Stimulated activated naive B cell treated with anti-CD40 and anti-IgM and Interleukin-4, amounts not matched to agents 10 μg/mL and 1 μg/mL and 100 μg/mL, for 72 hours (primary cell): ENCODE measurements around the gene GMDS.

Source experiments
- ATAC-seq, 2 donors: fragments of 150-1000 bp; cut with Tn5 transposase; replicated peaks; 2 replicates each; pipeline ENCODE4 v1.10.0; 2021; ENCODE audit warnings: moderate library complexity in 1 of 2
- DNase-seq: peaks from one replicate; pipeline ENCODE4 v3.0.0; 2021
- H3K27ac Mint-ChIP-seq: one replicate; pipeline ENCODE4 v1.8.0; 2022; ENCODE audit warnings: mild to moderate bottlenecking, mixed read lengths
- H3K27me3 Mint-ChIP-seq, 2 donors: one replicate each; pipeline ENCODE4 v1.8.0; 2022; ENCODE audit warnings: mixed read lengths in 2 of 2
- H3K36me3 Mint-ChIP-seq, 2 donors: one replicate each; pipeline ENCODE4 v1.8.0; 2022; ENCODE audit warnings: mixed read lengths in 2 of 2, mild to moderate bottlenecking in 1 of 2
- H3K4me1 Mint-ChIP-seq, 2 donors: one replicate each; pipeline ENCODE4 v1.8.0; 2022; ENCODE audit warnings: mixed read lengths in 2 of 2, mild to moderate bottlenecking in 1 of 2
- H3K4me3 Mint-ChIP-seq, 2 donors: one replicate each; pipeline ENCODE4 v1.8.0; 2022; ENCODE audit warnings: mild to moderate bottlenecking in 2 of 2, mixed read lengths in 2 of 2, moderate library complexity in 1 of 2
- H3K9me3 Mint-ChIP-seq, 2 donors: one replicate each; pipeline ENCODE4 v1.8.0; 2022; ENCODE audit warnings: mixed read lengths in 2 of 2, mild to moderate bottlenecking in 1 of 2

GMDS gene

GRCh38 chr6:2166717-2167116 is 78.7 kb downstream of the GMDS start:
- H3K4me3 Mint-ChIP-seq: no peak overlapping the region
- no peak for ATAC-seq
- H3K9me3 Mint-ChIP-seq: peaks cover 0 to 13% of the 10 kb centered on the region in 2 donors
- no peak overlapping the region for H3K27ac Mint-ChIP-seq
- H3K4me1 Mint-ChIP-seq: peaks cover 16 to 23% of the 10 kb centered on the region in 2 donors
- no peak for DNase-seq
- no peaks in the 10 kb centered on the region for H3K27me3 Mint-ChIP-seq
- H3K36me3 Mint-ChIP-seq: peaks cover 10 to 11% of the 10 kb centered on the region in 2 donors

DNA sequence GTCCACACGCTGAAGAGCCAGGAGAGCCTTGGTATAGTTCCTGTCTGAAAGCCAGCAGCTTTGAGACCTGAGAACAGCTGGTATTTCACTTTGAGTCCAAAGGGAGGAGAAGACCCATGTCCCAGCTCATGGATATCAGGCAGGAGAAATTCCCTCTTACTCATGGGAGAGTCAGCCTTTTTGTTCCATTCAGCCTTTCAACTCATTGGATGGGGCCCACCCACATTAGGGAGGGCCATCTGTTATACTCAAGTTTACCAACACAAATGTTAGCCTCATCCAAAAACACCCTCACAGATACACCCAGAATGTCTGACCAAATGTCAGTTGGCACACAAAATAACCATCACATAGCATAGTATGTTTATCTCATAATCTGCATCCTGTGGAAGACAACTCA is 80.1 kb downstream of the GMDS start:
- Mint-ChIP-seq H3K4me1 (peaks cover 19 to 21% of the 10 kb centered on the region in 2 donors), H3K27me3 (no peaks in the 10 kb centered on the region), H3K36me3 (peaks cover 10 to 11% of the 10 kb centered on the region in 2 donors), H3K4me3 (no peak overlapping the region), H3K9me3 (peaks cover 0 to 13% of the 10 kb centered on the region in 2 donors), H3K27ac (no peak overlapping the region)
- no peak for DNase-seq
- no peak for ATAC-seq

DNA sequence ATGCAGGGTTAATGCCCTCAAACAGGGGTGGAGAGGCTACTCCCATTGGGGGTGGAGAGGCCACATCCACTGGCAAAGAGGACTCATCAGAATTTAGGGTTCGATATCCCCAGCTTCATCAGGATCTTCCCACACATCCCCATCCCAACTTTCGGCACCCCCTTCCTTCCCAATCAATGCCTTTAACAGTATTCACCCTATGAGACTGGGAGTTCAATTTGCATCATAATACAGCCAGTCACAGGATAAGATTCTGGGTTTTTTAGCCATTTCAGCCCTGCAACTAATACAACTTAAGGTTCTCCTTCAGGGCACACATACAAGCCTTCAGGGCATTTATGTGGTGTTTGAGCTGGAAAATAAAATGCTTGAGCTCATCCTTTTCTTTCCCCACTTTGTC is 80.9 kb downstream of the GMDS start:
- no peak for DNase-seq
- ATAC-seq: no peak
- H3K4me3 Mint-ChIP-seq: no peak overlapping the region
- no peak overlapping the region for H3K27ac Mint-ChIP-seq
- H3K27me3 Mint-ChIP-seq: no peaks in the 10 kb centered on the region
- peaks cover 0 to 13% of the 10 kb centered on the region in 2 donors for H3K9me3 Mint-ChIP-seq
- H3K4me1 Mint-ChIP-seq: peaks cover 19 to 21% of the 10 kb centered on the region in 2 donors
- H3K36me3 Mint-ChIP-seq: peaks cover 10 to 11% of the 10 kb centered on the region in 2 donors

- no peak overlapping the region for H3K27ac Mint-ChIP-seq
- peaks cover 28 to 38% of the 10 kb centered on the region in 2 donors for H3K4me1 Mint-ChIP-seq
- H3K9me3 Mint-ChIP-seq: peaks cover 0 to 13% of the 10 kb centered on the region in 2 donors
- no peaks in the 10 kb centered on the region for H3K27me3 Mint-ChIP-seq
- H3K36me3 Mint-ChIP-seq: peaks cover 10 to 11% of the 10 kb centered on the region in 2 donors
- no peak for ATAC-seq
- H3K4me3 Mint-ChIP-seq: no peak overlapping the region
- DNase-seq: no peak
These were observed 83.3 kb downstream of the GMDS start for GRCh38 chr6:2162079-2162445.

DNA sequence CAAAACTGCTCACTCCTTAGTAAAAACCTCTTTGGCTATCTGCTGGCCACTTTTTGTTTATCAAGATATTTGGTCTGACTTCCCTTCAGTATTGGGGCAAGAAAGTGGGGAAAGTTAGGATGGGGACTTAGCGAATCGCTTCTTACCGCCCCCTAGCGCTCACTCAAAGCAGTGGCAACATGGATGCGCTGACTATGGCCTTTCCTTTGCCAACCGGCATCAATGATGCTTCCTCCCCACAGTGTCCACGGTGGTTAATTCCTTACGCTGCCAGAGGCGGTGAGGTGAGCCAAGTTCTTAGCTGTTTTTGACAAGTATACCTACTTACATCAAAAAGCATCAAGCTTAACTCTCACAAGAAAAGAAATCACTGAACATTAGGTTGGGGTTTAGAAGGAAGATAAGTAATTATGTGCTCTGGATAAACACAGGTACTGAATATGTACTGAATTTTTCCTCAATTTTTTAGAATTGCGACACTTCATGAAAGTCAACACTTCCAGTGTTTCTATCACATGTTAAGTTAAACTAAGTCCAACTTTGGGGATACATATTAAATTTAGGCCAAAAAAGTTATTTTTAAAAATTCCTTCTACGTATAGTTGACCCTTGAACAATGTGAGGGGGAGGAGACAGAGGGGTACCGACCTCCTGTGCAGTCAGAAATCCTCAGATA is 86.7 kb downstream of the GMDS start:
- no peak for DNase-seq
- Mint-ChIP-seq H3K9me3 (peaks cover 0 to 3% of the 10 kb centered on the region in 2 donors), H3K27me3 (no peaks in the 10 kb centered on the region)

DNA sequence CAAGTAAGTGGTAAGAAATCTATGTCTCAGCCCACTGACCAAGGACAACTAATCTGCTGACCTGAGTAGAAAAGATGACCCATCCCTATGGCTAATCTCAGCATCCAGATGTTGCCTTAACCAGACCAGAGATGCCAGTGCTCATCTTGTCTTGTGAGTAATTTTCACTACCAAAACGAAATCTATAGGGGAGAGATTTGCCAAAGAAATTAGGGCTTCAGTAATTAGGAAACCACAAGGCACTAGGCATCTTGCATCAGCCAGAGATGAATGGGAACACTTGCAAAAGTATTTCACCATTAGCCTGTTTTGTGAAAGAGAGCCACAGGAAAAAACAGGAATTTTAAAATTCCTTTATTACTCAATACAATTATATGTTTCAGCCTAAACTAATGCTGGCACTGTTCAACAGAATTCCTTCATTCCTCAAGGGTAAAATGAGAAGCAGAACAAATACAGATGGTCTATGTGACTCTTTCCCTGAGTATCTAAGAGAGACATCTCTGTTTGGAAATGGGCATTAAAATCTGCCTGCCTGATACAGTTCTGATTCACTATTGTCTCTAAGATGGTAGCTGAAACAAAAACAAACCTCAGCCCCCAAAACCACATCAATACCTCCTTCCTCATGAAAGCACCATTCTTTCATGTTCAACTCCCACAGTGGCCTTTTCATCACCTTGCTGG is 87.8 kb downstream of the GMDS start:
- Mint-ChIP-seq H3K27ac (no peak overlapping the region), H3K4me1 (peaks cover 19 to 36% of the 10 kb centered on the region in 2 donors), H3K4me3 (no peak overlapping the region), H3K9me3 (no peaks in the 10 kb centered on the region), H3K27me3 (no peaks in the 10 kb centered on the region), H3K36me3 (no peaks in the 10 kb centered on the region)
- DNase-seq: peak; percentile 5
- ATAC-seq: peak; percentile 89 to 96

More for the DNA sequence above, 86.7 kb downstream of the GMDS start:
- Mint-ChIP-seq H3K27ac (no peak overlapping the region), H3K4me1 (peaks cover 26 to 40% of the 10 kb centered on the region in 2 donors), H3K4me3 (no peak overlapping the region), H3K36me3 (peaks cover 0 to 6% of the 10 kb centered on the region in 2 donors)
- no peak for ATAC-seq

GRCh38 chr6:2155206-2155605 is 90.2 kb downstream of the GMDS start:
- DNase-seq: no peak
- no peaks in the 10 kb centered on the region for H3K27me3 Mint-ChIP-seq
- H3K27ac Mint-ChIP-seq: no peak overlapping the region

GRCh38 chr6:2149361-2150006 is 95.9 kb downstream of the GMDS start:
- no peak overlapping the region for H3K27ac Mint-ChIP-seq
- H3K27me3 Mint-ChIP-seq: no peaks in the 10 kb centered on the region
- H3K4me1 Mint-ChIP-seq: peaks cover 0 to 5% of the 10 kb centered on the region in 2 donors
- no peak for ATAC-seq
- H3K36me3 Mint-ChIP-seq: peaks cover 4 to 8% of the 10 kb centered on the region in 2 donors
- no peak for DNase-seq
- H3K4me3 Mint-ChIP-seq: no peak overlapping the region
- H3K9me3 Mint-ChIP-seq: no peaks in the 10 kb centered on the region

More at GRCh38 chr6:2155206-2155605, 90.2 kb downstream of the GMDS start:
- no peaks in the 10 kb centered on the region for H3K36me3 Mint-ChIP-seq
- ATAC-seq: no peak
- H3K4me3 Mint-ChIP-seq: no peak overlapping the region
- H3K9me3 Mint-ChIP-seq: no peaks in the 10 kb centered on the region
- peaks cover 9 to 19% of the 10 kb centered on the region in 2 donors for H3K4me1 Mint-ChIP-seq

DNA sequence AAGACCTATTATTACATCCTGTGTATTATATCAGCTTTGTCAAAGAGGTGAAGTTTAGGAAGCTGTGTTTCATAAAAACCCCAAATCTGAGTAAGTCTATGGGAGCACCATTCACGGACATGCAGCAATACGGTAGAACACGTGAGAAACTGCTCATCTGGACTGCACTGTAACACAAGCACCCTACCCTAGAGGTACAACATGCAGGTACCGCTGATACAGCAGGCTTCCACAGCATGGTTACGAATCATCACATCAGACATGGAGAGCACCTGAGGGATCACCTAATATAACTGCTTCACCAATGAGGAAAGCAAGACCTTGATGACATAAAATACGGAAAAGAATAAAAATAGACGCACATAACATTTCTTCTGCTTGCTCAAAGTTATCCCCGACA is 96.7 kb downstream of the GMDS start:
- Mint-ChIP-seq H3K27ac (no peak overlapping the region), H3K4me1 (peaks cover under 1 to 5% of the 10 kb centered on the region in 2 donors), H3K36me3 (peaks cover 5 to 9% of the 10 kb centered on the region in 2 donors), H3K27me3 (no peaks in the 10 kb centered on the region), H3K4me3 (no peak overlapping the region), H3K9me3 (no peaks in the 10 kb centered on the region)
- ATAC-seq (no peak), DNase-seq (no peak)

GRCh38 chr6:2147766-2148448 is 97.5 kb downstream of the GMDS start:
- H3K9me3 Mint-ChIP-seq: no peaks in the 10 kb centered on the region
- peaks cover 3 to 7% of the 10 kb centered on the region in 2 donors for H3K4me1 Mint-ChIP-seq
- DNase-seq (no peak), ATAC-seq (no peak)
- H3K27ac Mint-ChIP-seq: no peak overlapping the region
- no peak overlapping the region for H3K4me3 Mint-ChIP-seq
- H3K27me3 Mint-ChIP-seq: peaks cover 0 to under 1% of the 10 kb centered on the region in 2 donors
- peaks cover 7 to 10% of the 10 kb centered on the region in 2 donors for H3K36me3 Mint-ChIP-seq

DNA sequence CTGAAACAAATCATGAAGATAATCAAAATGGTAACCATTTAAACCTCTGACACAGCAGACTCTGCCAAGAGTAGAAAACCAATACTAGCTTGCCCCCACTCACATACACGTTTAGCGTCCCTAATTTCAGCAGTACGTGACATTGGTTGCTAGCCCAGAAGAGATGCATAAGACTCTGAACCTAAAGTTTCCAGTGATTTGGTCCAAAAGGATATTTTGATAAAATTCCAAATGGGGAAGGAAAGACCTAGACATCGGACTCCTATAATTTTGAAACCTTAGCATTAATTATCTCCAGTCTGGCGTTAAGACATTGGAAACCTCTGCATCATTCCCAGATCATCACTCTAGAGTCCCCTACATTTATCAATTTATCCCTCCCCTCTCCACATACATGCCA is 98.1 kb downstream of the GMDS start:
- no peak for DNase-seq
- Mint-ChIP-seq H3K9me3 (no peaks in the 10 kb centered on the region), H3K27ac (no peak overlapping the region), H3K4me3 (no peak overlapping the region), H3K27me3 (peaks cover 0 to 4% of the 10 kb centered on the region in 2 donors), H3K4me1 (peaks cover 5 to 11% of the 10 kb centered on the region in 2 donors), H3K36me3 (peaks cover 7 to 12% of the 10 kb centered on the region in 2 donors)
- no peak for ATAC-seq

- no peaks in the 10 kb centered on the region for H3K9me3 Mint-ChIP-seq
- no peak for ATAC-seq
- peaks cover 10 to 15% of the 10 kb centered on the region in 2 donors for H3K36me3 Mint-ChIP-seq
- DNase-seq: no peak
- H3K27me3 Mint-ChIP-seq: peaks cover 0 to 4% of the 10 kb centered on the region in 2 donors
- no peak overlapping the region for H3K4me3 Mint-ChIP-seq
- H3K27ac Mint-ChIP-seq: no peak overlapping the region
- peaks cover 16 to 34% of the 10 kb centered on the region in 2 donors for H3K4me1 Mint-ChIP-seq
These were observed 101.2 kb downstream of the GMDS start for GRCh38 chr6:2144210-2144609.

GRCh38 chr6:2141644-2142290 is 103.6 kb downstream of the GMDS start:
- DNase-seq: no peak
- no peaks in the 10 kb centered on the region for H3K9me3 Mint-ChIP-seq
- H3K27me3 Mint-ChIP-seq: peaks cover 0 to 4% of the 10 kb centered on the region in 2 donors
- no peak for ATAC-seq
- peaks cover 16 to 28% of the 10 kb centered on the region in 2 donors for H3K4me1 Mint-ChIP-seq
- H3K36me3 Mint-ChIP-seq: peaks cover 9 to 11% of the 10 kb centered on the region in 2 donors
- H3K27ac Mint-ChIP-seq: peak overlapping the region; percentile 49
- peak overlapping the region in 1 of 2 donors; percentile 9 for H3K4me3 Mint-ChIP-seq
